Measurements from ENCODE around the gene DIS3L2.
A peak's percentile ranks its signal among the peaks of the same experiment; 100 is the strongest.

Gene DIS3L2, protein sequence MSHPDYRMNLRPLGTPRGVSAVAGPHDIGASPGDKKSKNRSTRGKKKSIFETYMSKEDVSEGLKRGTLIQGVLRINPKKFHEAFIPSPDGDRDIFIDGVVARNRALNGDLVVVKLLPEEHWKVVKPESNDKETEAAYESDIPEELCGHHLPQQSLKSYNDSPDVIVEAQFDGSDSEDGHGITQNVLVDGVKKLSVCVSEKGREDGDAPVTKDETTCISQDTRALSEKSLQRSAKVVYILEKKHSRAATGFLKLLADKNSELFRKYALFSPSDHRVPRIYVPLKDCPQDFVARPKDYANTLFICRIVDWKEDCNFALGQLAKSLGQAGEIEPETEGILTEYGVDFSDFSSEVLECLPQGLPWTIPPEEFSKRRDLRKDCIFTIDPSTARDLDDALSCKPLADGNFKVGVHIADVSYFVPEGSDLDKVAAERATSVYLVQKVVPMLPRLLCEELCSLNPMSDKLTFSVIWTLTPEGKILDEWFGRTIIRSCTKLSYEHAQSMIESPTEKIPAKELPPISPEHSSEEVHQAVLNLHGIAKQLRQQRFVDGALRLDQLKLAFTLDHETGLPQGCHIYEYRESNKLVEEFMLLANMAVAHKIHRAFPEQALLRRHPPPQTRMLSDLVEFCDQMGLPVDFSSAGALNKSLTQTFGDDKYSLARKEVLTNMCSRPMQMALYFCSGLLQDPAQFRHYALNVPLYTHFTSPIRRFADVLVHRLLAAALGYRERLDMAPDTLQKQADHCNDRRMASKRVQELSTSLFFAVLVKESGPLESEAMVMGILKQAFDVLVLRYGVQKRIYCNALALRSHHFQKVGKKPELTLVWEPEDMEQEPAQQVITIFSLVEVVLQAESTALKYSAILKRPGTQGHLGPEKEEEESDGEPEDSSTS

GRCh38 chr2:231961349-231962166 lies at the start of gene DIS3L2:
DIS3L2 (plus strand) TSS chr2:231961713; CDS start chr2:232014928, 53,215 bp downstream.
- DNase-seq, result peak; percentile 49 to 53

GRCh38 chr2:231914077-231914690 lies 47.3 kb upstream of the DIS3L2 start:
- DNase-seq, result no peak

GRCh38 chr2:231917280-231918066 lies 44.0 kb upstream of the DIS3L2 start:
- DNase-seq, result no peak

DNA sequence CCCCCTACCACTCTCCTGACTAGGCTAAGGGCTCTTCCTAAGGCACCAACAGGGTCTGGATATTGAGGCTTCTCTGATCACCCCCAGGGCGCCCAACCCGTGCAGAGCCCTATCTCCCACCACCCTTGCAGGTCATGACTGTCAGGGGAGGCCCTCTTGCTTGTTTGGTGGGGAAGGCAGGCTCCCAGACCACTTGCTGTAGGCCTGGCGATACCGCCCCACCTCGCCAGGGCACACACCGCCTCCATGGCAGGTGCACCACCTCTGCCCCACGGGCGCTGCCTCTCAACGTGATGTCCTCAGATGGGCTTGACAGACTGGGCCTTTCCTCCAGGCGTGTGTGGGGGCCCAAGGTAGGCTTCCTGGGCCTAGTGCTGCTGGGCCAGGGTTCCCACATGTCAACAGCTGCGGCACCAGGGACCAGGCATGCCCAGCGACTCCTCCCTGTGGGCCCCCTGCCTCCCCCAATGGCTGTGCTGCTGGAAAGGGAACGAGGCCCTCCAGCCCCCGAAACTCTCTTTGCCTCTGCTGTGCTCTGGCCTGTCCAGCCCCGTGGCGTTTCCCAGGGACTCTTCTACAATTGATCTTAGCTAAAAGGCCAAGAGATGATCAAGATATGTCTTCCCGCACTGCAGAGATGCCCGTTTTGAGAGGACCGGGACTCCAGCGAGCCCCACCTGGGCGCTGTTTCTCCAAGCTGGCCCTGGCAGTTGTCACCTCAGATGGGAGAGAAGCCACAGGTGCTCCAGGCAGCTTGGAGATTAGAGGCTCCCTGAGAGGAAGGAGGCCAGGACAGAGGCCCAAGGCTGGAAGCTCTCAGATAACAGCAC lies 42.8 kb upstream of the DIS3L2 start:
- no peak for DNase-seq

DNA sequence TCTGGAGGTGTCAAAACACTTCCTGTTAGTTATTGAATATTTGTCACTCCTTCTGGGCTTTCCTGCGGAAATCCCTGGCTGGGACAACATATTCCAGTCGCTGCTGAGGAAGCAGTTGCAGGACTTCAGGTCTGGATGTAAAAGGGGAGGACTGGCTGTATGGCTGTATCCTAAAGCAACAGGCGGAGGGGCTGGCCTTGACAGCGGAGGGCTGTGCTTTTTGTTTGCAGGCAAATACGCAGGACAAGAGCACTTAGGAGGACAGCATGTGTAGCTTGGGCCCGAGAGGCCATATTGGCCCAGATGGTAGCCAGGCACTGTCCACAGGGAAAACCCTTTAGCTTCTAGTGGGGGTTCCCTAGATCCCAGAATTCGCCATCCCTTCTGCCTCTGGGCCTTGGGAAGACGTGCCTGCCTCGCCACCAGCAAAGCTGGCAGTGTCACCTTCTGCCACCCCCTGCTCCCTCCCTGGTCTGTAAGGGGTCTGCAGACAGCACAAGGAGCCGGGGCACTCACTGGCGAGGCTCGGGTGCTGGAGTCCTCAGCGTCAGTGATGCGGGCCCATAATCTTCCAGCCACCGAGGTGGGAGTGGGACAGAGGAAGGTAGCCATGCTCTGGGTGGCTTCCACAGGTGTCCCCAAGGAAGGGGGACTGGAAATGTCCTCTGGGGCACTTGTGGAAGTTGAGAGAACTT lies 42.0 kb upstream of the DIS3L2 start:
- DNase-seq, result no peak

DNA sequence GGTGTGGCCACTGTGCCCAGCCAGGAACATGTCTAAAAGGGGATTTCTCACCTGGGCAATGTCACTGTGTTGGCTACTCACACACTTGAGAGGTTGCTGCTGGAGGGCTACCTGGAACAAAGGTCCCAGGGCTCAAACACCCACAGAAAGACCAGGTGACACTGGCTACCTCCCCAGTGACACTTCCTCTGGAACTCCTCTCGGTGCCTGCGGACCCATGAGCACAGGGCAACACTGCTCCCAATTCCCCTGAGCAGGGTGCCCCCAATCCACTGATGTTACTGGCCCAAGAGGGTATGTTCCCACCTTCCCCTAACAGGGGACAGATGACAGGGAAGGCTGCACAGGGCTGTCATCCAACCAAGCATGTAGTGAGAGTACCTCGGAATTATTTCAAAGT lies 41.1 kb upstream of the DIS3L2 start:
- no peak for DNase-seq

- DNase-seq, result no peak
These were observed 40.7 kb upstream of the DIS3L2 start for GRCh38 chr2:231920795-231921194.

DNA sequence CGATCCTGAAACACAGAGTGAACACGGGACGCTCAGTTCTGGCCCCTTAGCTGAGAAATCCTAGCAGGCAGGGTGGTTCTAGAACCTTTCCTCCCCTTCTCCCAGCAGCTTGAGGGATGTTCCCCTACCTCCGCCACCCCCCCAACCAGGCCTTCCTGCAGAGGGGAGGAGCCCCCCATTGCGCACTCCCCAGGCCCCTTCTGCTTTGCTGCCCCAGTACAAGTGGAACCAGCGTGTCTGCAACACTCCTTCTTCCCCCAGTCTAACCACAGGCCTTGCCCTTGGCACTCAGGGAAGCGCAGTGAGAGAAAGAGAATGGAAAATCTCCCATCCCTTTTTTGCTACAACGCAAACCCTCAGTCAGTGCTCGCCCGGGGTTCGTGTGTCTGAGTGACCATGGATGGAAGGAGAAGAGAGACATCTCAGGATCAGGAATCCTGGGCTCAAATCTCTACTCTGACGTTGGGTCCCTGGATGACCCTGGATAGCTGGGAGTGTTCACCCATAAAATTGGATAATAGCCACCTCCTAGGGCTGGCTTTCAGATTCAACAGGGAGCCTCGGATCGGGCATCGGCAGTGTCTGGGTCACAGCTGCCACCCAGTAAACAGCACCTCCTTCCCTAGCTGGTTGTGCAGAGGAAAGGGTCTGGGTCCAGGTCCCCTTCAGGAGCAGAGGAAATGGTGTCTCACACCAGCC lies 39.1 kb upstream of the DIS3L2 start:
- no peak for DNase-seq

DNA sequence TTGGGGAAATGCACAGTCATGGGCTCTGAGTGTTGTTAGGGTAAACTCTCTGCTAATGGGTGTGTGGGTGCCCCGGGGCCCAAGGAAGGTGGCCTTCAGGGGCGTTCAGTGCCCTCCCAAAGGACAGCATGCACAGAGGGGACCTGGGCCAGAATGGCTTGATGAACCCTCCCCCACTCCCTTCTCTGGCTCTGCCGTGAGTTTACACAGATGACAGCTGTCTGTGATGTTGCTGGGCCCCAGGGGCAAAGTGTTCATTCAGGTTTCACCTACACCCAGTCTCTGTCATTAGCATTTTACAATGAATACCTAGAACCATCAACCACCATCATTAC lies 38.5 kb upstream of the DIS3L2 start:
- DNase-seq, result no peak

DNA sequence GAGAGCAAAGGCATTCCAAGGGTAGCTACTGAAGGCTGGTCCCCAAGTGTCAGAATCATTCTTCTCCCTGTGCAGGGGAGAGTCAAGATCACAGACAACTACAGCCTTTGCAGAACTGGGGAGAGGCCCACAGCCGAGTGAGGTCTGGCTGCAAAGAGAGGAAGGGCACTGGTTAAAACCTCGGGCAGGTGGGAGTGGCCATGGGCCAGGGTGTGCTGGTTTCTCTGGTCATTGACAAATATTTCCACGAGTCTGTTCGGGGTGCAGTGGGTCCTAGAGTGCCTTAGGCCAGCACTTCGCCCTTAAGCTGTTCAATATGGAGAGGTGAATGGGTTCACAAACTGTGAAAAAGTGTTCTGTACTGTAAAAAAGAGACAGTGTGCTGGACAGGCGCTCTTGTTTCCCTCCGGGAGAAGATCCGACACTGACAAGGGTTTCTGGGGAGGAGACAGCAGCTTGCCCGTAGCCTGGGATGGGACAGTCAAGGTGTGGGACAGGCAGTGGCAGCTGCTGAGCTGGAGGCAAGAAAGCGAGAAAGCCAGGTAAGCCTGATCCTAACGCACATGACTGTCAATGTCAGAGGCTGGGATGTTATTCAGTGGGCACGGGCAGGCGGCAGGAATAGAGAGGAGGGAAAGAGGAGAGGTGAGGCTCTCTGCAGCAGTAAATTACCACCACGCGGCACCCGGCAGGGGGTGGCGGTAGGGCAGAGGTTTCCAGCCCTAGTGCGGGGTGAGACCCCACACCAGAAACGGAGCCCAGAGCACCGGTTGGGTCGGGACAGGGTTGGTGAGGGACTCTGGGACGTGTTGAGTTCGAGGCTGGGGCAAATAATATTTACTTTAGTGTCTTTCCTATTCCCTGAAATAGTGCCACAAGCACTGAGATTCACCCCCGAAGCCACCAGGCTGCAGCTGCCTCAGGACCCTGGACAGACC lies 37.3 kb upstream of the DIS3L2 start:
- DNase-seq, result no peak

- DNase-seq, result no peak
These were observed 36.6 kb upstream of the DIS3L2 start for GRCh38 chr2:231924889-231925275.

GRCh38 chr2:231925303-231926179 lies 36.0 kb upstream of the DIS3L2 start:
- peak in 1 of 2 experiments; percentile 4 for DNase-seq

DNA sequence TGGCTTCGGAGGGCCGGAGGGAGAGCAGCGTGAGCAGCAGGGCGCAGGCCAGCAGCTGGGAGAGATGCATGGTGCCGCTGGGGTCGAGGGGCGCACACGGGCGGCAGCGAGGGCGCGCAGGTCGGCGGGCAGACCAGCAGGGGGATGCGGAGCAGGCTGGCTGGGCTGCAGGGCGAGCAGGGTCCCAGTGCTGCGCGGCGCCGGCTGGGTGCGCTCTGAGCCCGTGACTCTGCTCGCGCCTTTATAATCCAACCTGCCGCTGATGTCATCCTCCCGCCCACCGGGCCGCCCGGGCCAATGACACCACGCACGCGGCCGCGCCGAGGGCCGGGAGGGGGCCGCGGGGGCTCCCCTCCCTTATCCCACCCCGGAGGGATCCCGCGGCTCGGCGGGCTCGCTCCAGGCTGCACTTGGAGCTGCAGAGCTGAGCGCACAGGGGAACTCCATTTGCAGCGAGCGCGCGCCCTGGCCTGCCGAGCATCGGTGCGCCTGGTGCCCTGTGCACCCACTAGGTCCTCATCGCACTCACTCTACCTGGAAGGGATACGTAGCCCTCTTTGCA lies 35.3 kb upstream of the DIS3L2 start, which contains the start of gene NPPC:
Gene NPPC (minus strand): TSS at position 217 of the 562 bp plus-strand sequence. CDS start 147 bp downstream, at position 70.
- peak; percentile 12 to 26 for DNase-seq

DNA sequence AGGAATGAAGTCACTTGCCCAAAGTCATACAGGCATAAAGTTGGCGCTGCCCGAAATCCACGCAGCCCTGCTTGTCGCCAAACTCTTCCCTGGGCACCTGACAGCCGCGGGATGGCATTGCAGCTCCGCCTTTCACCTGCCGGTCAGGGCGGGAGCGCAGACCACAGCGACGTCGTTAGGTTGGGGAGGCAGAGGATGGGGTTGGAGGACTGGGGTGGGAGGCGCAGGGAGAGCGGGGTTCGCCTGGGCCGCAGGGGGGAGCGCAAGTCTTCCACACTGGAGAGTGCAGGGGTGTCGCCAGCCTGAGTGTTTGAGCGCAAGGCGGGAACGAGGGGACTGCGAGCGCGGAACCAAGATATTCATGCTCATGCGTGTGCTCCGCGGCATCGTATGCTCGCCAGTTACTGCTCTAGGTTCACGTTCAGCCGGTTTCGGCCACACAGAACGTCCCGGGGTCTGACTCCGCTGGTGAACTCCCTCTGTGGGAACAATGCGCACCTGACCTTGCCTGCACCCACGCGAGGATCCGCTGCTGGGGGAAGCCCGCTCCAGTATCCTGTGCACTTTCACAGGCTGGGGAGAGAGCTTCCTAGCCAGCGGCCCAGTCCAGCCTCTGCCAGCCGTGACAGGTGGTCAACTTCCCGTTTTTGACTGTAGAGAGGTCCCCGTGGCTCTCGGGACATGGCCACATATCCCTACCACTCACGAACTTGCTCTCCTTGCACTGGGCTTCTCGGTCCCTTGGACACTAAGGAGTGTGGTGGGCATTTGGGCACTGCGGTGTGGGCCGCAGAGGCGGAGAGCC lies 34.5 kb upstream of the DIS3L2 start:
- DNase-seq, result no peak

DNA sequence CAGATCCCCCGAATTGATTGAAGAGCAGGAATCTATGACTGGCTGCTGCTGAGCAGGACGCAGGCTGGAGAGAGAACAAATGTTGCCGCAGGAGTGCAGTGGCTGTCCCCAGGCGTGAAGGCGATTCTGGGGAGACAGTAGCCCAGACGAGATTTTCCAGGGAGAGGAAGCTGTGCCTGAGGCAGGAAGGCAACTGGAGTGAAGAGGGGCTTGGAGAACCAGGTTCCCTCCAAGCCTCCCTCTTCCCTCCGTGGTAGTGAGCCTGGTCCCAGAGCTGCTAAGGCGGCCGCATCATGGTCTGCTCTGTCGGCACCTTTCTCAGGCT lies 34.0 kb upstream of the DIS3L2 start:
- no peak for DNase-seq

DNA sequence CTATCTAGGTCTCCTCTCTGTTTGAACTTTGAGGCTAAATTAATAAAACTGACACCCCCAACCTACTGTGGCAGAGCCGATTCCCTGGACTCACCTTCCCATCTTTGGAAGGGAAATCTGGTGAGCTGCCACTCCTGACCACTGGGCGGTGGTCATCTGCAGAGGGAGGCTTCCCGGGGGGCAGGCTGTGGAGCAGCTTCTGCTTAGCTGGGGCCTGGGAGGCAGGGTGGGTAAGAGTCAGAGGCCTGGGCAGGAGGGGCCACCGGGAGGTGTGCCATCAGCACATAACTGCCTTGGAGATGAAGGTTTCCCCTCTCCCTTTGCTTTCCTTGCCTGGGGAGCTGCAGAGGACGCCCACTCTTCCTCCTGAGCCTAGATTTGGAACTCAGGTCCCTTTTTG lies 33.0 kb upstream of the DIS3L2 start:
- DNase-seq, result no peak

Measured in Kasumi-1 (cell line).